ENCODE results near the gene ZNF436. TPM values are rescaled to one million over a fixed set of nuclear protein-coding genes. Genes with fewer than 3 reads are reported as not detected.

The ZNF436 gene
- total RNA-seq, 4 donors from 2014 or later, result 12.1 to 88.8 (median 21.6) TPM

DNA sequence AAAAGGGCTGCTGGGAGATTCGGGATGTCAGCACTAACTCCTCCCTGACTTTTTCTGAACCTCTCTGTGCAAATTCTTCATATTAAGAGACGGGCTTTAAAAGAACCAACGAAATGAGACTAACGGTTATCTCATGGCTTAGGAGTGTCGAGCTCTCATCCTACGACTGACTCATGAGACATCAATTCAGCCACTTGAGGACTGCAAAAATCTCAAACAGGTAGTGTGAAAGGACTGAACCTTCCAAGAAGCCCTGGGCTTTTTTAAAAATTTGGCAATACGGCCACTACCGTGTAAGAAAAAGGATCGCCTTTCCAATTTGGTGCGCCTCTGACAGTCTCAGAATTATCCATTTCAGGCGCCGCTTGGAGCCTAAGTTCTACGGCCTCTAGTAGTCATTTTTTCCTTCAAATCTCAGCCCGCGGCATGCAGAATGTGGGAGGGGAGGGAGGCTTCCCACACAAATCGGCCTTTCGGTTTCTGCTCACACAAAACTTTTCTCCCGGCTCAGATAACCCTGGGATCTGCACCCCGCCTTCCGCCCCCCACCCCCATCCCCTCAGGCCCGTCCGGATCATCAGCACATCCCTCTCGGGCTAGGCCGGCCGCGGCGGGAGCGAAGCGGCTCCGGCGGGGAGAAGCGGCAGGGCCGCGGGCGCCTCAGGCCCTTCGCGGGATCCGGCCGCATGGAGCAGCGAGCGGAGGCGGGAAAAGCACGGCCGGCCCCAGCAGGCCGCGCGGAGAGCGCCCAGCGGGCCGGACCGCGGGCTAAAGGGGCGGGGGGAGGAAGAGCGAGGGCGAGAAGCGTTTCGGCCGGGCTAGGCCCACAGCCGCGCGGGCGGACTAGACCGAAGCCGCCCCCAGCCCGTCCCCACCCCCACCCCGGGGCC, 26.2 kb downstream of the ZNF436 start:
- H3K36me3 ChIP-seq, result no peaks in the 10 kb centered on the region
- H3K4me3 ChIP-seq, result peak overlapping the region; percentile 78 to 80
- TF ChIP-seq, protein P1, sequence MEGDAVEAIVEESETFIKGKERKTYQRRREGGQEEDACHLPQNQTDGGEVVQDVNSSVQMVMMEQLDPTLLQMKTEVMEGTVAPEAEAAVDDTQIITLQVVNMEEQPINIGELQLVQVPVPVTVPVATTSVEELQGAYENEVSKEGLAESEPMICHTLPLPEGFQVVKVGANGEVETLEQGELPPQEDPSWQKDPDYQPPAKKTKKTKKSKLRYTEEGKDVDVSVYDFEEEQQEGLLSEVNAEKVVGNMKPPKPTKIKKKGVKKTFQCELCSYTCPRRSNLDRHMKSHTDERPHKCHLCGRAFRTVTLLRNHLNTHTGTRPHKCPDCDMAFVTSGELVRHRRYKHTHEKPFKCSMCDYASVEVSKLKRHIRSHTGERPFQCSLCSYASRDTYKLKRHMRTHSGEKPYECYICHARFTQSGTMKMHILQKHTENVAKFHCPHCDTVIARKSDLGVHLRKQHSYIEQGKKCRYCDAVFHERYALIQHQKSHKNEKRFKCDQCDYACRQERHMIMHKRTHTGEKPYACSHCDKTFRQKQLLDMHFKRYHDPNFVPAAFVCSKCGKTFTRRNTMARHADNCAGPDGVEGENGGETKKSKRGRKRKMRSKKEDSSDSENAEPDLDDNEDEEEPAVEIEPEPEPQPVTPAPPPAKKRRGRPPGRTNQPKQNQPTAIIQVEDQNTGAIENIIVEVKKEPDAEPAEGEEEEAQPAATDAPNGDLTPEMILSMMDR (IDR thresholded peaks at IDR 0.05), result no peak
- no peak for TF ChIP-seq POLR2A (IDR thresholded peaks at IDR 0.05)
- H3K4me1 ChIP-seq, result peaks cover 0 to 3% of the 10 kb centered on the region in 2 donors
- intact Hi-C loops (cut with DNase I; ENCODE audit: low total_unique reads), result loop anchor here (2.0 kb wide), 1 partner anchor 25 kb away; the partner anchor contains the start of gene ZNF436
- no peaks in the 10 kb centered on the region for H3K9me3 ChIP-seq
- peak in 1 of 2 donors; percentile 31 for DNase-seq
- no peaks in the 10 kb centered on the region for H3K27me3 ChIP-seq
- peak overlapping the region; percentile 95 to 99 for H3K27ac ChIP-seq

DNA sequence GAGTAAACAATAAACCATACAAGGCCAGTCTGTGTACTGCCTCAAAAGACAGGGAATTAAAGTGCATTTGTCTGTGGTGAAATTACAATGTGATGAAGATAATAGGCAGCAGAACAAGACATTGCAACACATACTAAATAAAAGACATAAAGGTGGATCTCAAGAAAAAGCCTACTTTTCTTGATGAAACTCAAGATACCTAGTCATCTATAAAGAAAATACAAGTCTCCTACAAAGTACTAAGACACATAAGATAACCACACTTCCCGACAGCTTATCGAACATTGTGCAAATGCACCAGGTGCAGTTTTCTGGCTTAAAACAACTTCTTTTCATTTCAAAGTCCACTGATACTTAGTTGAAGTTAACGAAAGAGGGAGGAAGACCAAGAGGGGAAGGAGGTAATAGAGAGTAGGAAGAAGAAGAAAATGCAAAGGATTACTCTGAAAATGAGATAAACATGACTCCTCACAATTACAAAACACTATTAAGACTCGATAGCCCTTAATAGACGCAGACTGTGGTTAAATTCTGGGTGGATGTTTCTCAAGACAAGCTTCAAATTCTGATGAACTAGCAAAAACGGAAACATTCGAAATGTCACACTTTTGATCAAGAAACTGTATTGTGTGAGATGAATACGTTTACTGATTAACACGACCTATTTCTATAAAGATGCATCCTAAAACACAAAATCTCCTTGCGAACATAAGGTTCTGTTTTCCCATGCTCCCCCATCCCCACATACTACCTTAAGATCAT, 27.5 kb downstream of the ZNF436 start:
- Histone ChIP-seq H3K27ac (peak overlapping the region; percentile 95 to 99), H3K4me1 (peaks cover 3% of the 10 kb centered on the region in 2 donors), H3K27me3 (no peaks in the 10 kb centered on the region), H3K9me3 (no peaks in the 10 kb centered on the region), H3K4me3 (peak overlapping the region; percentile 78 to 80), H3K36me3 (no peaks in the 10 kb centered on the region)
- intact Hi-C loops (cut with DNase I; ENCODE audit: low total_unique reads), result no loop called here
- DNase-seq, result no peak
- TF ChIP-seq POLR2A (IDR thresholded peaks at IDR 0.05), result no peak
- TF ChIP-seq, protein P1 (IDR thresholded peaks at IDR 0.05), result no peak

DNA sequence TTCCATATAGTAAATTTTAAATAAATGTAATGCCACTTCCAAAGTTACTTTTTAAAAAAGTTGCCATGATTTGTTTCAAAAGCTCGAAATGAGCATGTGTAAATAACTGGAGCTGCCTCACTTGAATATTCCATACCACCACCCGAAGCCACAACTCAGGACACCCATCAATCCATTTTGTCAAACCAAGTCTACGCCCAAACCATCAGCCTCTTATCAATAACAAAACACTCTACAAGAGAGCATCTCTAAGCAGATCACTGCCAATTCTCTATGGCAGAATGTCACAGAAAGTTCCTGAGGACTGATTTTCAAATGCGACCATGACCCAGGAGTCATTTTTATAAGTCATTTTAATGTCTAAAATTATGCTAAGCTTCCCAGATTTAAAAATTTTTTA, 30.0 kb downstream of the ZNF436 start:
- H3K9me3 ChIP-seq, result no peaks in the 10 kb centered on the region
- no peak overlapping the region for H3K27ac ChIP-seq
- TF ChIP-seq, protein P1 (IDR thresholded peaks at IDR 0.05), result no peak
- TF ChIP-seq POLR2A (IDR thresholded peaks at IDR 0.05), result no peak
- no peaks in the 10 kb centered on the region for H3K36me3 ChIP-seq
- DNase-seq, result no peak
- no peak overlapping the region for H3K4me3 ChIP-seq
- no peaks in the 10 kb centered on the region for H3K27me3 ChIP-seq
- peaks cover 0 to 3% of the 10 kb centered on the region in 2 donors for H3K4me1 ChIP-seq
- intact Hi-C loops (cut with DNase I; ENCODE audit: low total_unique reads), result no loop called here

DNA sequence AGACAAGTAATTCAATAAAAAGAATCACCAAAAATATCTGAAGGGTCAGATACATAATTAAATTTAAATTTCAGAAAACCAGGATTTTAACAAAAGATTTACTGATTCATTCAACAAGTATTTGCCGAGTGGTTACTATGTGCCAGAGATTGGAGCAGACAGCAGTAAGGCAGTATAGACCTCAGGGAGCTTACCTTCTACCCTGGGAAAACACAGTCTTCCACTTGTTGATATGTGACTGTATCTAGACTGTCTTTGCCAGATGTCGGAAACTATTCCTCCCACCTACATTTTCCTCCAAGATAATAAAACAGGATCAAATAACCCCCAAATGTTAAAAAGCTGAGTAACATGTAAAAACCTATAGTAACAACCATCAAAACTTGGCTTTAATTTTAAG, 31.8 kb downstream of the ZNF436 start:
- no peaks in the 10 kb centered on the region for H3K27me3 ChIP-seq
- peaks cover 0 to 3% of the 10 kb centered on the region in 2 donors for H3K4me1 ChIP-seq
- intact Hi-C loops (cut with DNase I; ENCODE audit: low total_unique reads), result no loop called here
- H3K36me3 ChIP-seq, result no peaks in the 10 kb centered on the region
- H3K27ac ChIP-seq, result no peak overlapping the region
- no peak overlapping the region for H3K4me3 ChIP-seq
- no peak for TF ChIP-seq POLR2A (IDR thresholded peaks at IDR 0.05)
- TF ChIP-seq, protein P1 (IDR thresholded peaks at IDR 0.05), result no peak
- no peak for DNase-seq
- no peaks in the 10 kb centered on the region for H3K9me3 ChIP-seq

DNA sequence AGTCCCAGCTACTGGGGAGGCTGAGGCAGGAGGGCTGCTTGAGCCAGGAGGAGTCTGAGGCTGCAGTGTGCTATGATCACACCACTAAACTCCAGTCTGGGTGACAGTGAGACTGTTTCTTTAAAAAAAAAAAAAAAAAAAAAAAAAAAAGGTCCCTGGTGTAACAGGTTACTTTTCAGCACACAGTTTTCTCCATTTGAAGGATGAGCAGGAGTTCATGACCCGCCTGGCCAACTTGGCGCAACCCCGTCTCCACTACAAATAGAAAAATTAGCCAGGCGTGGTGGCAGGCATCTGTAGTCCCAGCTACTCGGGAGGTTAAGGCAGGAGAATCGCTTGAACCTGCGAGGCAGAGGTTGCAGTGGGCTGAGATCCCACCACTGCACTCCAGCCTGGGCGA, 37.9 kb downstream of the ZNF436 start:
- H3K4me3 ChIP-seq, result no peak overlapping the region
- DNase-seq, result no peak
- H3K27ac ChIP-seq, result no peak overlapping the region
- no peak for TF ChIP-seq POLR2A (IDR thresholded peaks at IDR 0.05)
- no peaks in the 10 kb centered on the region for H3K9me3 ChIP-seq
- H3K36me3 ChIP-seq, result no peaks in the 10 kb centered on the region
- H3K27me3 ChIP-seq, result no peaks in the 10 kb centered on the region
- intact Hi-C loops (cut with DNase I; ENCODE audit: low total_unique reads), result no loop called here
- no peaks in the 10 kb centered on the region for H3K4me1 ChIP-seq
